Lower lobe of right lung (tissue), 2 donors: ENCODE results near the gene SLC48A1. TPM values are rescaled to one million over a fixed set of nuclear protein-coding genes. Genes with fewer than 3 reads are reported as not detected.

ENCODE experiments used
- ATAC-seq, 2 donors: fragments of 200-7000 bp; cut with Tn5 transposase; one replicate each; pipeline ENCODE4 v1.9.1; 2020 to 2022; ENCODE audit warnings: mild to moderate bottlenecking in 2 of 2, moderate library complexity in 2 of 2
- DNase-seq: peaks from one replicate; pipeline ENCODE4 v3.0.0-alpha.2; 2020
- H3K27ac ChIP-seq: fragments of 200-600 bp; one replicate; pipeline ENCODE4 v1.8.0; 2022
- H3K27me3 ChIP-seq: fragments of 200-600 bp; one replicate; pipeline ENCODE4 v1.8.0; 2022; ENCODE audit warnings: low read depth
- H3K36me3 ChIP-seq: fragments of 200-600 bp; one replicate; pipeline ENCODE4 v1.8.0; 2022; ENCODE audit warnings: mild to moderate bottlenecking
- H3K4me1 ChIP-seq: fragments of 200-600 bp; one replicate; pipeline ENCODE4 v1.8.0; 2022
- H3K4me3 ChIP-seq: fragments of 200-600 bp; one replicate; pipeline ENCODE4 v1.8.0; 2022; ENCODE audit warnings: mild to moderate bottlenecking
- H3K9me3 ChIP-seq: fragments of 200-600 bp; one replicate; pipeline ENCODE4 v1.8.0; 2022
- CTCF ChIP-seq: fragments of 200-600 bp; IDR thresholded peaks from one replicate; pipeline ENCODE4 v1.8.0; 2022; ENCODE audit warnings: antibody characterized with exemption, mild to moderate bottlenecking
- intact Hi-C: fragments of 100-400 bp; cut with DNase I; formaldehyde crosslinking; loops from one replicate; pipeline ENCODE4 v1.11.0; 2022
- total RNA-seq: library from RNA; stranded (reverse); fragmentation: NEBNext Ultra II Directional; extraction: Animal tissue kit (Norgen Biotek cat#: 25700); gene quantifications from one replicate; pipeline ENCODE4 v1.2.1, GENCODE V29; 2021
- donor health status: DM: no; HTN: yes; CAD: no; lungs with severe emphysema.

SLC48A1 gene
- total RNA-seq, 1 donor from 2014 or later = 39.9 TPM

DNA sequence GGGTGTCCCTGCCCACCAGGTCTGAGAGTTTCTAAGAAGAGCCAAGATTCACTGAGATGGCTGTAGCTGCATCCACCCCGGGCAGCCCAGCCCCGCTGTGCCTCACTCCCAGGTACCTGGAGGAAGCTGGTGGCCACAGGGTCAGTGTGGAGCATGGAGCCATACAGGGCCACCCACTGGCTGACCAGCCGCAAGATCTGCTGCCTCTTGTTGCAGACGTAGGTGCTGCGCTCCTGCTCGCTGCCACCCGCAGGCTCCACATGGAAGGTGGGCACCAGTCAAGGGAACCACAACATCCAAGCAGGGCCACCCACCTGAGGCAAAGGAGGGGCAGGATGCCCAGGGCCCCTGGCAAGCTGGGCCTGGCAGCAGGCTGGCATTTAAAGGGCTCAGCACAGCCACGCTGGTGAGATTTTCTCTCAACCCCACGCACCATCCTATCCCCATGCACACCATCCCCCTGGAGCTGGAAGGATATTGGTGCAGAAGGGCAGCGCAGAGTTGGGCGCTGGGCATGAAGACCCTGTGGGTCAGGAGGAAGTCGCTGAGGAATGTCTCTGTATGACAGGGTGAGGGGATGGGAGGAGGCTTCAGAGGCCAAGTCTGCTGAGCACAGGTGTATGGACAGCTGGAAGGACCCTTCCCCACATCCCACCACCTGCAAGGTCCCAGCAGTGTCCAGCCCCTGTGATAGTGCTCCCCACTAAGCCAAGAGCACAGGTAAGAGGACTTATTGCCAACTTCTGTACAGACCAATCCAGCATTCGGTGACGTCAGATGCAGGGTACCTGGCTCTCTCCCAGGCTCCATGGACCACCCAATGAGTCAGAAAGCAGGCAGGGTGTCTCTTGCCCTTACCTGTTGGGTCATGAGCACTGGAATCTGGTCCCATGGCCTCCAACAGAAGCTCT lies 25.2 kb upstream of the SLC48A1 start:
- DNase-seq (no peak), ATAC-seq (no peak)
- H3K4me3 ChIP-seq = no peak overlapping the region
- H3K36me3 ChIP-seq = peaks cover 53% of the 10 kb centered on the region
- TF ChIP-seq CTCF = no peak
- intact Hi-C loops = no loop called here
- H3K27ac ChIP-seq = no peak overlapping the region
- H3K4me1 ChIP-seq = peaks cover 12% of the 10 kb centered on the region
- no peaks in the 10 kb centered on the region for H3K27me3 ChIP-seq
- no peaks in the 10 kb centered on the region for H3K9me3 ChIP-seq

GRCh38 chr12:47748507-47748828 lies 24.6 kb upstream of the SLC48A1 start:
- Histone ChIP-seq H3K9me3 (no peaks in the 10 kb centered on the region), H3K27ac (no peak overlapping the region), H3K27me3 (no peaks in the 10 kb centered on the region), H3K4me3 (no peak overlapping the region), H3K36me3 (peaks cover 53% of the 10 kb centered on the region), H3K4me1 (peaks cover 18% of the 10 kb centered on the region)
- TF ChIP-seq CTCF = no peak
- ATAC-seq (no peak), DNase-seq (no peak)
- intact Hi-C loops = no loop called here

DNA sequence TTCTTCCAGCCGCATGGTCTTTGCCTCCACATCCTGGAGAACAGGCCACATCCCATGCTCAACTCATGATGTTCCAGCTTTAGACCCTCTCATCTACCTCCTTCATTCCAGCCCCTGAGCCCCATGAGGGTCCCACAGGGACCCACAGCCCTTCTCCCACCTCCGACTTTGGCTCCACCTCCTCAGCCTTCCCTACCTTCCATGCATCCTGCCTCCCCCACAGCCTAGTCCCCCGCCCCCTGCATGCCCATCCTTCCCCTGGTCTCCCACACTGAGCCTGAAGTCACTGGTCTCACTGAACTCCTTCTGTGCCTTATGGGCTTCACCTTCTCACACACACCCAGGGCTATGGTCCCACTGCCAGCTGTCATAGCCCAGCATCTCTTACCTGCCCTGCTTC lies 24.1 kb upstream of the SLC48A1 start:
- H3K27me3 ChIP-seq = no peaks in the 10 kb centered on the region
- ATAC-seq = no peak
- peaks cover 22% of the 10 kb centered on the region for H3K4me1 ChIP-seq
- intact Hi-C loops = no loop called here
- H3K9me3 ChIP-seq = no peaks in the 10 kb centered on the region
- H3K4me3 ChIP-seq = no peak overlapping the region
- peaks cover 53% of the 10 kb centered on the region for H3K36me3 ChIP-seq
- no peak for DNase-seq
- no peak for TF ChIP-seq CTCF
- H3K27ac ChIP-seq = no peak overlapping the region

- Histone ChIP-seq H3K4me3 (no peak overlapping the region), H3K4me1 (peaks cover 36% of the 10 kb centered on the region), H3K27me3 (no peaks in the 10 kb centered on the region), H3K36me3 (peaks cover 53% of the 10 kb centered on the region), H3K27ac (no peak overlapping the region), H3K9me3 (no peaks in the 10 kb centered on the region)
- intact Hi-C loops = no loop called here
- DNase-seq = no peak
- ATAC-seq = no peak
- TF ChIP-seq CTCF = no peak
Observed at GRCh38 chr12:47750229-47750798, 22.7 kb upstream of the SLC48A1 start.

DNA sequence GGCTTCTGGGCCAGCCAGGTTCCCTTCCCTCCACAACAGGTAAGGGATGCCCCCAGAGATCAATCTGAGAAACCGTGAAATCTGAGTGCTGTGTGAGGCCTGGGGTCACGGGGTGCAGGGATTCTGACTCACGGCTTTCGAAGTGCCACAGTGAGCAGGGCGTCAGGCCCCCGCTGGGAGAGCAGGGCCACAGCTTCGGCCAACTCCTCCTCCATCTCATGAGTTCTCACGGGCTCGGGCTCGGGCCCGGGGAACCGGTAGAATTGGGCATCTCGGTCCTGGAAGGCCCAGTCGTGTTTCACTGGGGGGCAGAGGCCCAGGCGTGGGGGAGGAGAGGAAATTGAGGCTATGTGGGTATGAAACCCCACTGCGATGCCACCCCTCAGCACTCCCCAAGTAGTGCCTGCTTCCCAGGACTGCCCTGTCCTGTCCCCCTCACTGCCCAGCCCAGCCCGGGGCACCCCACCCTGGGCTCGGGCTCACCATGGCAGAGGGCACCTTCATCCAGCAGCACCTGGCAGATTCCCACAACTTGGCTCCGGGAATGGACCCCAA lies 22.0 kb upstream of the SLC48A1 start:
- no peak for DNase-seq
- Histone ChIP-seq H3K9me3 (no peaks in the 10 kb centered on the region), H3K36me3 (peaks cover 53% of the 10 kb centered on the region), H3K27ac (no peak overlapping the region), H3K4me1 (peaks cover 43% of the 10 kb centered on the region), H3K27me3 (no peaks in the 10 kb centered on the region), H3K4me3 (no peak overlapping the region)
- intact Hi-C loops = no loop called here
- ATAC-seq = no peak
- no peak for TF ChIP-seq CTCF
